Endothelial cell of umbilical vein (primary cell): Measurements from ENCODE around the gene FRMD4A. TPM values are rescaled to one million over a fixed set of nuclear protein-coding genes. Genes with fewer than 3 reads are reported as not detected.

Source experiments
- BruUV-seq: library from RNA; stranded (reverse); fragments of 400-500 nt; replicated peaks from 2 replicates; lab custom pipeline; 2021; lab: Mats Ljungman, UMichigan
- CTCF ChIA-PET: fragments of 300-600, 350-600 bp; sonication (Branson Sonifier 250); formaldehyde crosslinking; loops from one replicate; lab custom pipeline; 2021; ENCODE audit warnings: antibody characterized with exemption, inconsistent platforms; lab: Charles Lee
- POLR2A ChIA-PET: fragments of 300-600, 350-600 bp; sonication (Branson Sonifier 250); formaldehyde crosslinking; loops from one replicate; lab custom pipeline; 2021; ENCODE audit warnings: antibody characterized with exemption, inconsistent platforms; lab: Charles Lee
- DNase-seq: peaks from one replicate; pipeline ENCODE4 v3.0.0-alpha.2; 2011; ENCODE audit warnings: low read depth, low spot score
- FAIRE-seq: peaks from 2 replicates; lab custom pipeline; 2011; peaks lifted over from hg19 to GRCh38; lab: Jason Lieb, UNC
- H2AFZ ChIP-seq: 2 replicates; pipeline ENCODE4 v1.6.0; 2012; ENCODE audit warnings: low read depth, low read length, control low read depth, inconsistent platforms
- H3K27ac ChIP-seq: 2 replicates; pipeline ENCODE4 v1.5.1; 2011; ENCODE audit warnings: low read depth, mild to moderate bottlenecking, control low read depth, low read length, moderate library complexity; ENCODE audit not compliant: insufficient read depth
- H3K27me3 ChIP-seq, 2 experiments: 2 replicates each; pipeline versions ENCODE4 v1.6.0 to v1.6.1; 2011; ENCODE audit warnings: low read length in 2 of 2, mixed read lengths in 1 of 2; ENCODE audit not compliant: control insufficient read depth in 2 of 2, insufficient read depth in 2 of 2
- H3K36me3 ChIP-seq, 2 experiments: 2 replicates in 1 of 2; 3 replicates in 1 of 2; pipeline ENCODE4 v1.5.1; 2011; ENCODE audit warnings: low read length in 2 of 2, mild to moderate bottlenecking in 1 of 2, moderate library complexity in 1 of 2; ENCODE audit not compliant: control insufficient read depth in 2 of 2, insufficient read depth in 2 of 2; ENCODE audit errors: extremely low read depth in 1 of 2
- H3K4me1 ChIP-seq: 3 replicates; pipeline ENCODE4 v1.5.1; 2011; ENCODE audit warnings: mild to moderate bottlenecking, low read length; ENCODE audit not compliant: control insufficient read depth, insufficient read depth; ENCODE audit errors: extremely low read depth
- H3K4me2 ChIP-seq: 2 replicates; pipeline ENCODE4 v1.6.1; 2011; ENCODE audit warnings: low read length, control low read depth, mixed read lengths; ENCODE audit not compliant: insufficient read depth
- H3K4me3 ChIP-seq, 3 experiments: fragments of 200-600 bp in 1 of 3; sonication (generic), shearing (Covaris generic) in 1 of 3; replicated peaks in 1 of 3; 2 replicates each; pipeline ENCODE4 v1.5.1; 2011 to 2016; ENCODE audit warnings: control low read depth in 3 of 3, low read length in 3 of 3, mild to moderate bottlenecking in 2 of 3, inconsistent platforms in 1 of 3, low read depth in 1 of 3, moderate library complexity in 1 of 3; ENCODE audit not compliant: insufficient read depth in 1 of 3
- H3K79me2 ChIP-seq: 2 replicates; pipeline ENCODE4 v1.6.0; 2012; ENCODE audit warnings: low read length, inconsistent platforms; ENCODE audit not compliant: control insufficient read depth, insufficient read depth
- H3K9ac ChIP-seq: replicated peaks from 2 replicates; pipeline ENCODE3; 2011; ENCODE audit warnings: low read length, control low read depth; ENCODE audit not compliant: insufficient read depth; ENCODE audit errors: extremely low read depth
- H3K9me1 ChIP-seq: replicated peaks from 3 replicates; pipeline ENCODE4 v1.6.0; 2011; ENCODE audit warnings: mild to moderate bottlenecking, low read length; ENCODE audit not compliant: control insufficient read depth, insufficient read depth; ENCODE audit errors: extremely low read depth
- H3K9me3 ChIP-seq: replicated peaks from 2 replicates; pipeline ENCODE4 v1.5.1; 2012; ENCODE audit warnings: low read length, inconsistent platforms; ENCODE audit not compliant: control insufficient read depth, insufficient read depth
- H4K20me1 ChIP-seq: replicated peaks from 2 replicates; pipeline ENCODE3; 2011; ENCODE audit warnings: mild to moderate bottlenecking, low read length; ENCODE audit not compliant: control insufficient read depth, insufficient read depth; ENCODE audit errors: extremely low read depth
- CTCF ChIP-seq, 2 donors: IDR thresholded peaks; 1 replicate in 1 of 2; 2 replicates in 1 of 2; pipeline ENCODE4 v1.5.1; 2011; ENCODE audit warnings: low read length in 2 of 2, mild to moderate bottlenecking in 2 of 2, moderate library complexity in 2 of 2, control low read depth in 1 of 2, inconsistent platforms in 1 of 2, low read depth in 1 of 2; ENCODE audit not compliant: insufficient read depth in 1 of 2; ENCODE audit errors: extremely low read depth in 1 of 2
- EZH2 ChIP-seq: IDR thresholded peaks from 2 replicates; pipeline ENCODE4 v1.6.1; 2012; ENCODE audit warnings: borderline replicate concordance, low read depth, mild to moderate bottlenecking, moderate library complexity, low read length, inconsistent platforms; ENCODE audit not compliant: severe bottlenecking
- FOS ChIP-seq: IDR thresholded peaks from 2 replicates; pipeline ENCODE4 v1.6.1; 2011; ENCODE audit warnings: mild to moderate bottlenecking, low read length, moderate library complexity, borderline replicate concordance; ENCODE audit not compliant: insufficient read depth
- GATA2 ChIP-seq: IDR thresholded peaks from 2 replicates; pipeline ENCODE4 v1.7.0; 2011; ENCODE audit warnings: low read depth, mild to moderate bottlenecking, moderate library complexity, mixed read lengths, low read length; ENCODE audit not compliant: insufficient read length, insufficient read depth
- JUN ChIP-seq: IDR thresholded peaks from 2 replicates; pipeline ENCODE4 v1.6.1; 2011; ENCODE audit warnings: borderline replicate concordance, low read depth; ENCODE audit not compliant: insufficient read length, insufficient read depth
- MAX ChIP-seq: IDR thresholded peaks from 2 replicates; pipeline ENCODE4 v1.6.1; 2011; ENCODE audit not compliant: insufficient read depth, insufficient read length
- MYC ChIP-seq: IDR thresholded peaks from one replicate; pipeline ENCODE4 v1.6.1; 2011; ENCODE audit warnings: mild to moderate bottlenecking, low read depth, low read length
- POLR2A ChIP-seq: IDR thresholded peaks from 2 replicates; pipeline ENCODE4 v1.6.1; 2012; ENCODE audit warnings: low read depth, mild to moderate bottlenecking, control low read depth, low read length
- POLR2AphosphoS5 ChIP-seq: IDR thresholded peaks from 2 replicates; pipeline ENCODE4 v1.6.1; 2012; ENCODE audit warnings: low read depth, mild to moderate bottlenecking, control low read depth, low read length, moderate library complexity; ENCODE audit not compliant: insufficient read depth
- dilution Hi-C: fragments of 300-500 bp; cut with MboI; formaldehyde crosslinking; loops from one replicate; pipeline ENCODE4 v1.15.0; 2019; ENCODE audit warnings: low sequenced_read_pairs; ENCODE audit not compliant: extremely low pct_ligation_motif_present
- intact Hi-C: fragments of 100-400 bp; cut with micrococcal nuclease; formaldehyde crosslinking; loops from one replicate; pipeline ENCODE4 v1.10.0; 2022
- polyA plus RNA-seq, 4 experiments: library from polyadenylated mRNA; depleted of rRNA in 3 of 4; stranded (reverse) in 3 of 4; unstranded in 1 of 4; fragments of >200 nt; gene quantifications; 2 replicates each; pipeline versions ENCODE4 v1.2.1 to v1.2.3, GENCODE V29; 2011 to 2012; ENCODE audit warnings: missing spikeins in 1 of 4
- total RNA-seq: library from RNA; stranded (reverse); gene quantifications from 2 replicates; pipeline ENCODE4 v1.2.3, GENCODE V29; 2021

Gene FRMD4A
- total and polyA plus RNA-seq, 2 donors (not counting 3 experiments of a cell fraction or from before 2014, with no cell fraction given), result 123 to 148 TPM

- no peaks in the 10 kb centered on the region for H3K27me3 ChIP-seq
- DNase-seq, result no peak
- H3K27ac ChIP-seq, result no peak overlapping the region
- no peak overlapping the region for H3K9ac ChIP-seq
- H3K9me1 ChIP-seq, result no peaks in the 10 kb centered on the region
- H3K4me2 ChIP-seq, result no peak overlapping the region
- CTCF ChIA-PET, result interaction anchor here (0.8 to 1.2 kb wide), 2 partner anchors 11 to 27 kb away, joined by 3 to 5 read pairs; no protein-coding TSS in a partner anchor
- dilution Hi-C loops, result no loop called here
- no peaks in the 10 kb centered on the region for H4K20me1 ChIP-seq
- TF ChIP-seq JUN (no peak), EZH2 (no peak), MAX (no peak), FOS (no peak)
- intact Hi-C loops, result no loop called here
- POLR2A ChIA-PET, result no interaction called here
- H3K4me1 ChIP-seq, result peaks cover 17% of the 10 kb centered on the region
- no peaks in the 10 kb centered on the region for H3K9me3 ChIP-seq
- H3K36me3 ChIP-seq, result peaks cover 6 to 7% of the 10 kb centered on the region in 2 experiments
- FAIRE-seq, result no peak
- no peaks in the 10 kb centered on the region for H3K79me2 ChIP-seq
- BruUV-seq, result no TSS peak
- H3K4me3 ChIP-seq, result no peak overlapping the region
- H2AFZ ChIP-seq, result no peak overlapping the region
Observed at GRCh38 chr10:13717936-13718772, 612.6 kb downstream of the FRMD4A start.

GRCh38 chr10:13717571-13717935 is 613.2 kb downstream of the FRMD4A start:
- H3K36me3 ChIP-seq, result peaks cover 5 to 7% of the 10 kb centered on the region in 2 experiments
- no peaks in the 10 kb centered on the region for H3K9me3 ChIP-seq
- no peaks in the 10 kb centered on the region for H3K9me1 ChIP-seq
- POLR2A ChIA-PET, result no interaction called here
- peaks cover 22% of the 10 kb centered on the region for H3K4me1 ChIP-seq
- dilution Hi-C loops, result no loop called here
- no peaks in the 10 kb centered on the region for H4K20me1 ChIP-seq
- no TSS peak for BruUV-seq
- H3K4me3 ChIP-seq, result no peak overlapping the region
- no peaks in the 10 kb centered on the region for H3K79me2 ChIP-seq
- H3K9ac ChIP-seq, result no peak overlapping the region
- DNase-seq (no peak), FAIRE-seq (no peak)
- H2AFZ ChIP-seq, result no peak overlapping the region
- no peak overlapping the region for H3K4me2 ChIP-seq
- CTCF ChIA-PET, result no interaction called here
- intact Hi-C loops, result no loop called here
- TF ChIP-seq MAX (no peak), GATA2 (no peak), MYC (no peak), POLR2A (no peak), EZH2 (no peak), FOS (no peak), POLR2AphosphoS5 (no peak), CTCF (IDR thresholded peaks at IDR 0.05; ENCODE audit: extremely low read depth in 1 of 2, insufficient read depth in 1 of 2, low read depth in 1 of 2, low read length in 2 of 2) (no peak), JUN (no peak)
- no peak overlapping the region for H3K27ac ChIP-seq
- H3K27me3 ChIP-seq, result no peaks in the 10 kb centered on the region
